GM12878 (cell line): ENCODE measurements around the gene NME7. TPM values are rescaled to one million over a fixed set of nuclear protein-coding genes. Genes with fewer than 3 reads are reported as not detected.

Source experiments
- CBX5 ChIP-seq: sonication (generic); IDR thresholded peaks from 2 replicates; pipeline ENCODE4 v1.6.1; 2016; ENCODE audit warnings: low read depth, moderate library complexity, mild to moderate bottlenecking, inconsistent platforms
- IRF3 ChIP-seq: fragments of 450-650 bp; IDR thresholded peaks from 2 replicates; pipeline ENCODE4 v1.6.1; 2014; ENCODE audit warnings: mild to moderate bottlenecking
- IRF5 ChIP-seq: fragments of 450-650 bp; IDR thresholded peaks from 2 replicates; pipeline ENCODE4 v1.6.1; 2017; ENCODE audit warnings: borderline replicate concordance
- MXI1 ChIP-seq: fragments of 150-350 bp; IDR thresholded peaks from 2 replicates; pipeline ENCODE4 v1.6.1; 2011; ENCODE audit warnings: low read depth, mild to moderate bottlenecking, inconsistent platforms, low read length, improper control_type of control experiment
- MYC ChIP-seq: IDR thresholded peaks from 2 replicates; pipeline ENCODE4 v1.6.1; 2011; ENCODE audit warnings: mild to moderate bottlenecking, low read length, moderate library complexity, inconsistent platforms; ENCODE audit not compliant: insufficient read depth, insufficient replicate concordance, insufficient read length, severe bottlenecking
- NBN ChIP-seq: fragments of 450-650 bp; IDR thresholded peaks from 2 replicates; pipeline ENCODE4 v1.6.1; 2016
- RELB ChIP-seq: fragments of 450-650 bp; IDR thresholded peaks from 2 replicates; pipeline ENCODE4 v1.6.1; 2017; ENCODE audit warnings: low read depth, mild to moderate bottlenecking, moderate library complexity
- polyA plus RNA-seq, 11 experiments: library from polyadenylated mRNA; depleted of rRNA in 4 of 11; unstranded in 6 of 11; stranded (reverse) in 5 of 11; fragments of >200 nt; fragmentation: Nextera tagmentation in 4 of 11; fragmentation: Illumina TruSeq in 1 of 11; extraction: Ambion mirVana in 4 of 11; extraction: Trizol in 1 of 11; gene quantifications; 1 replicate in 1 of 11; 2 replicates in 10 of 11; pipeline versions ENCODE4 v1.2.1 to v1.2.3, GENCODE V29; 2011 to 2016; ENCODE audit warnings: inconsistent platforms in 2 of 11, missing spikeins in 2 of 11, low read depth in 1 of 11
- total RNA-seq, 4 experiments: library from RNA; depleted of rRNA in 3 of 4; stranded (reverse); fragments of >200 nt in 3 of 4; fragmentation: Illumina TruSeq in 1 of 4; extraction: Trizol in 1 of 4; gene quantifications; 2 replicates each; pipeline versions ENCODE4 v1.2.1 to v1.2.3, GENCODE V29; 2013 to 2021
- TF ChIP-seq, protein P1 (sequence below): IDR thresholded peaks from 2 replicates; pipeline ENCODE4 v1.6.1; 2012; ENCODE audit warnings: improper control_type of control experiment, low read depth, low read length; ENCODE audit not compliant: insufficient replicate concordance

Gene NME7
- total and polyA plus RNA-seq, 10 of the 15 experiments (the other 5 are each of a cell fraction or from before 2014, with no cell fraction given), result 1.5 to 15.6 (median 7.2) TPM

- TF ChIP-seq IRF5 (no peak), CBX5 (no peak), NBN (no peak), RELB (no peak), MXI1 (no peak), IRF3 (no peak), MYC (no peak)
- TF ChIP-seq, protein P1, sequence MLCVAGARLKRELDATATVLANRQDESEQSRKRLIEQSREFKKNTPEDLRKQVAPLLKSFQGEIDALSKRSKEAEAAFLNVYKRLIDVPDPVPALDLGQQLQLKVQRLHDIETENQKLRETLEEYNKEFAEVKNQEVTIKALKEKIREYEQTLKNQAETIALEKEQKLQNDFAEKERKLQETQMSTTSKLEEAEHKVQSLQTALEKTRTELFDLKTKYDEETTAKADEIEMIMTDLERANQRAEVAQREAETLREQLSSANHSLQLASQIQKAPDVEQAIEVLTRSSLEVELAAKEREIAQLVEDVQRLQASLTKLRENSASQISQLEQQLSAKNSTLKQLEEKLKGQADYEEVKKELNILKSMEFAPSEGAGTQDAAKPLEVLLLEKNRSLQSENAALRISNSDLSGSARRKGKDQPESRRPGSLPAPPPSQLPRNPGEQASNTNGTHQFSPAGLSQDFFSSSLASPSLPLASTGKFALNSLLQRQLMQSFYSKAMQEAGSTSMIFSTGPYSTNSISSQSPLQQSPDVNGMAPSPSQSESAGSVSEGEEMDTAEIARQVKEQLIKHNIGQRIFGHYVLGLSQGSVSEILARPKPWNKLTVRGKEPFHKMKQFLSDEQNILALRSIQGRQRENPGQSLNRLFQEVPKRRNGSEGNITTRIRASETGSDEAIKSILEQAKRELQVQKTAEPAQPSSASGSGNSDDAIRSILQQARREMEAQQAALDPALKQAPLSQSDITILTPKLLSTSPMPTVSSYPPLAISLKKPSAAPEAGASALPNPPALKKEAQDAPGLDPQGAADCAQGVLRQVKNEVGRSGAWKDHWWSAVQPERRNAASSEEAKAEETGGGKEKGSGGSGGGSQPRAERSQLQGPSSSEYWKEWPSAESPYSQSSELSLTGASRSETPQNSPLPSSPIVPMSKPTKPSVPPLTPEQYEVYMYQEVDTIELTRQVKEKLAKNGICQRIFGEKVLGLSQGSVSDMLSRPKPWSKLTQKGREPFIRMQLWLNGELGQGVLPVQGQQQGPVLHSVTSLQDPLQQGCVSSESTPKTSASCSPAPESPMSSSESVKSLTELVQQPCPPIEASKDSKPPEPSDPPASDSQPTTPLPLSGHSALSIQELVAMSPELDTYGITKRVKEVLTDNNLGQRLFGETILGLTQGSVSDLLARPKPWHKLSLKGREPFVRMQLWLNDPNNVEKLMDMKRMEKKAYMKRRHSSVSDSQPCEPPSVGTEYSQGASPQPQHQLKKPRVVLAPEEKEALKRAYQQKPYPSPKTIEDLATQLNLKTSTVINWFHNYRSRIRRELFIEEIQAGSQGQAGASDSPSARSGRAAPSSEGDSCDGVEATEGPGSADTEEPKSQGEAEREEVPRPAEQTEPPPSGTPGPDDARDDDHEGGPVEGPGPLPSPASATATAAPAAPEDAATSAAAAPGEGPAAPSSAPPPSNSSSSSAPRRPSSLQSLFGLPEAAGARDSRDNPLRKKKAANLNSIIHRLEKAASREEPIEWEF, result no peak
- TF ChIP-seq, all 136 proteins: peak for 0
These were observed 159.6 kb downstream of the NME7 start (continued) for GRCh38 chr1:169207797-169208520.
